ENCODE results near the gene RBM33.

The RBM33 gene

DNA sequence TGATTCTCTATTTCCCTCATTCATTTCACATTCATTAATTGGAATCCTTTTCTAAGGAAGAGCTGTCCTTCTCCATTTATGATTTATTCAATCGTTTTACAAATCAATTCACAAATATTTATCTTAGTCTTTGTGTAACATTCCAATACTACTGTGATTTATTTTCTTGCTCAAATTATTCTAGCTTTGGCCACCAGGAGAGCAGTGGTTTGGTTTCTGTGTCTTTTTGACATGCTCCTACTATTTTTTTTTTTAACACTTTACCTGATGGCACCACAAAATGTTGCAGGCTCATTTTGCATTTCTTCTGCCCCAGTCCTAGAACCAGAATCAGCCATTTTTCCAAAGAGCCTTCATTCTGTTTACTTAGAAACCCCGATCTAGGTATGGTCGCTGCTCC is 13.3 kb upstream of the RBM33 start:
- no peak for DNase-seq

DNA sequence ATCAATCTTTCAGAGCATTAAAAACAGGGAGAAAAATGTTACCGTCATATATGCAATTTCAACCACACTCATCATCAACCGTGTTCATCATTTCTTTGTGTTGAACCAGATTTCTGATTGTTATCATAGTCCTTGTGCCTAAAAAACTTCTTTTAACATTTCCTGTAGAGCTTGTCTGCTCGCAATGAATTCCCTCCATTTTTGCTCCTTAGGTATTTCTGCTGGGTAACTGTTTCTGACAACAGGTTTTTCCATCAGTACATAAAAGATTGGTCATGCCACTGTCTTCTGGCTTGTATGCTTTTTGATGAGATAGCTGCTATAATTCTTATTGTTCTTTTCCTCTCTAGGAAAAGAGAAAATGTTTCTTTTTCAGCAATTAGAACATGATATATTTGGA is 8.6 kb upstream of the RBM33 start:
- DNase-seq: no peak

GRCh38 chr7:155637155-155637554 is 7.3 kb upstream of the RBM33 start:
- no peak for DNase-seq

DNA sequence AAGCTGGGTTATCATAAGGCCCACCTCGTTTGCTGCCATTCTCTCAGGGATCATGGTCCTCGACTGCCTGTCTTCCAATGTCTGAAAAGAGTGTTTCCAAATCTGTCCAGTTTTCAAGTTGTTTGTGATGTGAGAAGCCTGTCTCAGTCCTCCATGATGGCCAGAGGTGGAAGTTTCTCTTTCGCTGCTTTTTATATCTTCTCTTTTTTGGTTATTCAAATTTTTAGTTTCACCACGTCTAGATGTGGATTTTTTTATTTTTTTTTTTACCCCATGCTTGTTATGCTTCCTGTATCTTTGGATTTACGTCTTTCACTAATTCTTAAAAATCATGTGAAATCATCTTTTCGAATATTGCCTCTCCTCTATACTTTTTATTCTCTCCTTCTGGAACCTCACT is 6.1 kb upstream of the RBM33 start:
- no peak for DNase-seq

- no peak for DNase-seq
Measured at GRCh38 chr7:155639958-155640520, 4.4 kb upstream of the RBM33 start.

- DNase-seq: no peak
Measured at GRCh38 chr7:155640629-155641028, 3.8 kb upstream of the RBM33 start.

- DNase-seq: no peak
Measured at GRCh38 chr7:155643804-155644177, 670 bp upstream of the RBM33 start.

DNA sequence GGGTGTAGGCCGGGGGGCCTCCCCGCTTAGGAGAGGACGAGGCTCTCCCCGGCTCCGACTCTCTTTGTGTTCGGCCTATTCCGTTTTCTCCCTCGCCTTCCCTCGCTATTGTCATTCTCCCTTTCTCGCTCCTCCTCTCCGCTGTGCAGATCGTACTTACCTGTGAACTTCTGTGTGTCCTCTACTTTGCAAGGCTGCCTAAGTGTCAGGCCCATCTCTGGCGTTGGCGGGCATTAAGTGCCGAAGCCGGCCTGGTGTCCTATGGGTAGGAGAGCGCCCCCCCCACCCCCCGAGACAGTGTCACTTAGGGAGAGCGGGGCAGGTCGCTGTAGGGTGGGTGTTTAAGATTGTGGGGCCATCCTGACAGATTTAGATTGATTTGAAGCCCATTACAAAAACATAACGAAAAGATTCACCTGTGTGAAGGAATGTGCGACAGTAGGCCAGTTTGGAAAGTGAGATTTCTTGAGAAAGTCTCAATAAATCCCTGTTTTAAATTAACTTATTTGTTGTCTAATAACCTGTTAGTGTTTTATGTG is 579 bp downstream of the RBM33 start:
- peak; percentile 23 for DNase-seq

- no peak for DNase-seq
Measured at GRCh38 chr7:155645662-155646061, 1.2 kb downstream of the RBM33 start.

DNA sequence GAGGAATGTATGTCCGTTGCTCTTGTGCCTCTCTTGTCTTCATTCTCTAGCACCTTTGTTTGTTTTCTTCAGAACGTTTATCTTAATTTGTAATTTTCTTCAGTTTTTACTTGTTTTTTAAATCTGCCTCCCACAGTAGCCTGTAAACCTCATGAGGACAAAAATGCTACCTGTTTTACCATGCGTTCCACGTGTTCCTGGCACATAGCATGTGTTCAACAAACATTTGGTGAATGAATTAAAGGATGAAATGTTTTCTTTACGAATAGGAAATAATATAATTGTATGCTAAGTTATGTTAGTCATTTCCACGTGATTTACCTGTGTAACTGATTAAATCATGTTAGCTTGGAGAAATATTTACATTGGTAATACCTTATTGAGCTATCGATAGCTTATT is 2.2 kb downstream of the RBM33 start:
- no peak for DNase-seq

GRCh38 chr7:155647302-155647701 is 2.8 kb downstream of the RBM33 start:
- DNase-seq: no peak

DNA sequence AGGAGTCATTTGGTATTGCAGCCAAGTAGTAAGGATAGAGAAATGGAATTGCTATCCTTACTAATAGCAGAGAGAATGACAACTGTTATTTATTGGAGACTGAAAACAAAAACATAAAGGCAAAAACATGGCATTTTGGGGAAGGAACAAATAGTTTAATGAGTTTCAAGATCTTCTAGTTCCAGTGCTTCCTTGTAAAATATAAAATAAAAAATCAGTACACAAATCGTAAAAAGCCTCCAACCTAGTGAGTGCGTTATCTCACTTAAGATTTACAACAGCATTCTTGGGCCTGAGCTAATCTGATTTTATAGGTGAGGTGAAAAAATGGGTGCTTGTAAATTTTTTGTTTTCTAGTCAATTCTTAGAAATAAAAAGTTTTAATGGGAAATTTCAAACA is 3.3 kb downstream of the RBM33 start:
- no peak for DNase-seq

GRCh38 chr7:155648752-155649339 is 4.4 kb downstream of the RBM33 start:
- DNase-seq: no peak

- no peak for DNase-seq
Measured at GRCh38 chr7:155649588-155649987, 5.1 kb downstream of the RBM33 start.

DNA sequence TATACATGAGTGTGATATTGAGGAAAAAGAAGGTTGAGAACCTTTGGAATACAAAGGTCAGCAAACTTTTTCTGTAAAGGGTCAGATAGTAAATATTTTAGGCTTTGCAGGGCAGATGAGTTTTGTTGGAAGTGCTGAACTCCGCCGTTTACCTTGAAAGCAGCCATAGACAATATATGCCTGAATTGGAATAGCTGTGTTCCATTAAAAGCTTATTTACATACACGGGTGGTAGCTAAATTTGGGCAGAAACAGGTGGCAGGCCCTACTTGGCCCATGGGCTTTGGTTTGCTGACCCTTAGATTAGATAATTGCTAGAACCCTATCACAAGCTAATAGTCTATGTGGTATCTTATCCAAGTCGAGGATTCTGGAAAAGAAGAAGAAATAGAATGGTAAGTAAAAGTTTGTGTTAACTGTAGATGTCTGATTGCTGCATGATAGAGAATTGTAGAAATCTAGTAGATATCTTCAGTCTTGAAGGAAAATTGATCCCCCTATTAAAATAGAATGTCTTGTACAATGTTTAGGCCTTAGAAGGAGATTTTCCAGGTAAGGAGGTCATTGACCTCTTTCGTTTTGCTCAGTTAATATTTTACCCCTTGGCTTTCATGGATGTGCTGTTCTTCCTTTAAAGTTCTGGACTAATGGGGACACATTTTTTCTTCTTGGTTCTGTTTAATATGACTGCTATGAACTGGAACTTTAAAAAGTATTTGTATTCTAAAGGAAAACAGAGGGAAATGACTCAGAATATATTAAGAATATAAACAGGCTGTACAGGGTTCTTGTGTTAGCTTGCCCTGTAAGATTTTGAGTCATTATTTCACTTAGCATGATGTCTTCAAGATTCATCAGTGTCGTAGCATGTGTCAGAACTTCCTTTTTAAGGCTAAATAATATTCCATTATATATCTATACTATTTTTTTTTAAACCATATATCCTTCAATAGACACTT is 8.0 kb downstream of the RBM33 start:
- no peak for DNase-seq

DNA sequence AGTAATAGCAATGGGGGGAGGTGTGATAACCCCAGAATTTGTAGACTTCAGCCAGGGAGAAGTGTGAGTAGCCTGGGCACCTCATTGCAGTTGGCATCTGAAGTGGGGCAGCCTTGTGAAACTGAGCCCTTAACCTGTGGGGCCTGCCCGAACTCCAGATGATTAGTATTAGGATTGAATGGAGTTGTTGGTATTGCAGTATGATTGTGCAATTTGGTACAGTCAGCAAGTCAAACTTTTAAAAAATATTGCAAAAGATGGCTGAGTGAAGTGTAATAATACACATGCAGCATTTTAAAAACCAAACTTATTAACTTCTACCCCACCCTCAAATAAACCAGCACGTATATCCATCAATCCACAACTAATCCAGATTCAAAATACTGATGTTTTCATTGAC is 9.3 kb downstream of the RBM33 start:
- DNase-seq: no peak

DNA sequence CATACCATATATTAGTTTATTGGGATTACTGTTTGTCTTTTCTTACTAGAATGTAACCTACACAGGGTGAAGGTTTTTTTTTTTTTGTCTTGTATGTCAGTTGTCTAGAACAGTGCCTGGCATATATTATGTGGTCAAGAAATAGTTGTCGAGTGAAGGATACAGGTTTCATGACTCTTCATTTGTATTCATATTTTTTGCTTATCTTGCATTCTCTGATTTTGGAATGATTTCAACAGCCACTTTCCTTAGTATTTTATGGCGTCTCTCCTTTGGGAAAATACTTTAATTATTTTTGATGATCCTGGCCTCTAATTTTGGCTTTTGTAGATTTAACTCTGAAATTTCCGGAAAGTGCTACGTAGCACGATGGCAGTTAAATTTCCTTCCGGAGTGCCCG is 12.4 kb downstream of the RBM33 start:
- DNase-seq: no peak

DNA sequence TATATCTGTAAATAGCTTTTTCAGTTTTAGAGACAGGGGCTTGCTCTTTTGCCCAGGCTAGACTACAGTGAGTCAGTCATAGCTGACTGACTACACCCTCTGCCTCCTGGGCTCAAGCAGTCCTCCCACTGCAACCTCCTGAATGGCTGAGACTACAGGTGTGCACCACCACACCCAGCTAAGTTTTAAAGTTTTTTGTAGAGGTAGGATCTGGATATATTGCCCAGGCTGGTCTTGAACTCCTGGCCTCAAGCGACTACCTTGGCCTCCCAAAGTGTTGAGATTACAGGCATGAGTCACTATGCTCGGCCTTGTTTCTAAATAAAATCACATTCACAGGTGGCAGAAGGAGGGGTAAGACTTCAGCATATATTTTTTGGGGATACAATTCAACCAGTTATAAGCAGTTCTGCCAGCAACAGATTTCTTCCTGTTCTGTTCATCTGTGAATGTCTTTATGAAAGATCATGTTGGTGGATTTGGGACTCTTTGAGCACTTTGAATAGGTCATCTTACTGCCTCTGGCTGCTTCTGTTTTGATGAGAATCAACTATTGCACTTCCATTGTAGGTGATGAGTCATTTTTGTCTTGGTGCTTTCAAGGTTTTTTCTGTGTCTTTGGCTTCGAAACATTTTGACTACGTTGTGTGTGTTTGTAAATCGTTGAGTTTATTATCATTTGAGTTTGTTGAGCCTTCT is 15.7 kb downstream of the RBM33 start:
- DNase-seq: no peak

DNA sequence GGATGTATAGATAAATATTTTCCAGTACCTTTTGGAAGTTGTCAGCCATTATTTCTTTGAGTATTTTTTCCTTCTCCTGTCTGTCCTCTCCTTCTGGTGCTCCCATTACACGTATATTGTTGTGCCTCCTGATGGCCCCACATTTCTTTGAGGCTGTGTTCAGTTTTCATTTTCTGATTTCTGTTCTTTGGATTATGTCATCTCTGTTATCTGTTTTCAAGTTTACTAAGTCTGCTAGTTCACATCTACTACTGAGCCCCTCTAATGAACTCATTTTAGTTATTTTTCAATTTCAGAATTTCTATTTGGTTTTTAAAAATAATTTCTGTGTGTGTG is 16.3 kb downstream of the RBM33 start:
- DNase-seq: no peak

- no peak for DNase-seq
Measured at GRCh38 chr7:155662343-155663043, 18.0 kb downstream of the RBM33 start.

DNA sequence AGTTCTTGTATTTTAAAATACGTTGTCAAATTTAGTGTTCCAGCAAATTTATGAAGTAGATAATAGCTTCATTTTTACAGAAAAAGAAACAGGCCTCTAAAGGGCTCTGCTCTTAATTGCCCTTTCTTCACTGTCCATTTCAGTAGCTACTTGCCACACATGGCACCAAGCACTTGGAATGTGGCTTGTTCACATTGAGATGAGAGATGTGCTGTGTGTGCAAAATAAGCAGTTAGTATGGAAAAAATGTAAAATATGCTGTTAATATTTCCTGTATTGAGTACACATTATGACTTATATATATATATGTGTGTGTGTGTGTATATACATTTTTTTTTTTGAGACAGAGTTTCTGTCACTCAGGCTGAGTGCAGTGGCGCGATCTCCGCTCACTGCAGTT is 19.5 kb downstream of the RBM33 start:
- DNase-seq: no peak

DNA sequence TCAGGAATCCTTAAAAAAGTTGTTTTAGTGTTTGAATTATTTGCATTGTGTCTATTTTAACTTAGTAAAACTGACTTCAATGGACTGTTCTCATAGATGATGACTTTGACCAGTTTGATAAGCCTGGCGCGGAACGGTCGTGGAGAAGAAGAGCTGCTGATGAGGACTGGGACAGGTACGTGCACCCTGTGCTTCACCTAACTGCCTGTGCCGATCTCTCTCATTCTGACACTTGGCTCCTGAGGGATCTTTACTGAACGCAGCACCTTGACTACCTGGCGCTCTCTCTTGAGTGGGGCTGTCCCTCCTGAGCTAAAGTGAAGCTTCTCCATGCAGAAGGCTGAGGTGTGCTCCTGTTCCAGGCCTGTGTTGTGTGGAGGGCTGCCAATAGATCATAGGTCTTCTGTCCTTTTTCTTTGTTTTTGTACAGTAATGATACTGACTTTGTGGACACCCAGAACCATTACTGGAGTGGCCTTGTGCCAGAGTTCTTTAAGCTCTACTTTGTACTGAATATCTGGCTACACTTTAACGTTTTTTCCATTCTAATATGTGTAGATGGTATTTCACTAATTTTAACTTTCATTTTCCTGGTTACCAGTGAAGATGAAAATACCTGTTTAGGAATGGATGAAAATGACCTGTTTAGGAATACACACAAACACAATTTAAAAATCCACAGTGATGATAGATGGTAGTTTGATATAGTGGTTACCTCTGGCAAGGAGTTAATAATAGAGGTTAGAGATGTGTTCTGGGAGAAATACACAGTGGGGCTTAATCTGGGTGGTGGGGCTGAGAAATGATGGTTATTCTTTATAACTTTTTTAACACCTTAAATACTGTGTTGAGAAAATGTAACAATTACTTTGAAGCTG is 20.9 kb downstream of the RBM33 start:
- DNase-seq: no peak
